OCI-LY3 (cell line): ENCODE data around the gene MYOF.

Source experiments
- H2AFZ ChIP-seq: fragments of 200-600, 300-600 bp; shearing (Covaris generic); 2 replicates; pipeline ENCODE4 v1.6.0; 2014; ENCODE audit warnings: antibody characterized with exemption, low read depth, low read length
- H3K27ac ChIP-seq: fragments of 200-600, 300-600 bp; sonication (generic); 2 replicates; pipeline ENCODE4 v1.5.1; 2014; ENCODE audit warnings: mild to moderate bottlenecking, low read length, moderate library complexity, mixed read lengths
- H3K27me3 ChIP-seq: fragments of 200-600, 300-600 bp; sonication (generic); 2 replicates; pipeline ENCODE4 v1.6.1; 2014; ENCODE audit warnings: low read depth, low read length, mixed read lengths
- H3K36me3 ChIP-seq: fragments of 200-600, 300-600 bp; sonication (generic); replicated peaks from 2 replicates; pipeline ENCODE3; 2014; ENCODE audit warnings: low read depth, low read length, mixed read lengths
- H3K4me1 ChIP-seq: fragments of 300-600, 200-600 bp; sonication (generic); 2 replicates; pipeline ENCODE4 v1.6.1; 2014; ENCODE audit warnings: low read length, mixed read lengths
- H3K4me2 ChIP-seq: fragments of 200-600, 300-600 bp; sonication (generic); 2 replicates; pipeline ENCODE4 v1.6.1; 2014; ENCODE audit warnings: low read length, mixed read lengths
- H3K4me3 ChIP-seq: fragments of 300-600, 200-600 bp; sonication (generic); 2 replicates; pipeline ENCODE4 v1.5.1; 2014; ENCODE audit warnings: antibody characterized with exemption, mild to moderate bottlenecking, low read length, moderate library complexity
- H3K79me2 ChIP-seq: fragments of 300-600, 200-600 bp; shearing (Covaris generic); 2 replicates; pipeline ENCODE4 v1.6.1; 2014; ENCODE audit warnings: mild to moderate bottlenecking, low read length, mixed read lengths
- H3K9ac ChIP-seq: fragments of 300-600, 200-600 bp; shearing (Covaris generic); 2 replicates; pipeline ENCODE4 v1.6.0; 2014; ENCODE audit warnings: mild to moderate bottlenecking, low read length, moderate library complexity
- H3K9me3 ChIP-seq: fragments of 200-600, 300-600 bp; shearing (Covaris generic); 2 replicates; pipeline ENCODE4 v1.6.1; 2014; ENCODE audit warnings: low read length, mixed read lengths; ENCODE audit not compliant: insufficient read depth
- H4K20me1 ChIP-seq: fragments of 200-600, 300-600 bp; sonication (generic); 2 replicates; pipeline ENCODE4 v1.6.1; 2016; ENCODE audit warnings: low read length, mixed read lengths; ENCODE audit not compliant: insufficient read depth
- CTCF ChIP-seq: fragments of 200-600, 300-600 bp; sonication (generic); IDR thresholded peaks from 2 replicates; pipeline ENCODE4 v1.5.1; 2014; ENCODE audit warnings: antibody characterized with exemption, low read length, low read depth
- EZH2phosphoT487 ChIP-seq: fragments of 200-600 bp; shearing (Covaris generic); IDR thresholded peaks from 2 replicates; pipeline ENCODE4 v1.6.1; 2018; ENCODE audit warnings: antibody characterized with exemption, mixed run types, low read depth

The MYOF gene

GRCh38 chr10:93417921-93418320 lies 64.2 kb downstream of the MYOF start:
- H3K9ac ChIP-seq, result no peak overlapping the region
- no peaks in the 10 kb centered on the region for H3K9me3 ChIP-seq
- no peak overlapping the region for H3K4me2 ChIP-seq
- no peaks in the 10 kb centered on the region for H3K4me1 ChIP-seq
- TF ChIP-seq EZH2phosphoT487 (no peak), CTCF (no peak)
- no peaks in the 10 kb centered on the region for H4K20me1 ChIP-seq
- H3K27ac ChIP-seq, result no peak overlapping the region
- no peaks in the 10 kb centered on the region for H3K79me2 ChIP-seq
- no peak overlapping the region for H3K4me3 ChIP-seq
- no peaks in the 10 kb centered on the region for H3K27me3 ChIP-seq
- no peak overlapping the region for H2AFZ ChIP-seq
- H3K36me3 ChIP-seq, result no peaks in the 10 kb centered on the region

GRCh38 chr10:93417266-93417665 lies 64.9 kb downstream of the MYOF start:
- Histone ChIP-seq H3K4me1 (no peaks in the 10 kb centered on the region), H2AFZ (no peak overlapping the region), H3K4me2 (no peak overlapping the region), H3K27ac (no peak overlapping the region), H3K79me2 (no peaks in the 10 kb centered on the region), H3K27me3 (no peaks in the 10 kb centered on the region), H3K9ac (no peak overlapping the region), H3K4me3 (no peak overlapping the region), H3K9me3 (no peaks in the 10 kb centered on the region), H4K20me1 (no peaks in the 10 kb centered on the region), H3K36me3 (no peaks in the 10 kb centered on the region)
- TF ChIP-seq CTCF (no peak), EZH2phosphoT487 (no peak)

- TF ChIP-seq EZH2phosphoT487 (no peak), CTCF (no peak)
- H3K27me3 ChIP-seq, result no peaks in the 10 kb centered on the region
- no peak overlapping the region for H3K4me2 ChIP-seq
- H3K27ac ChIP-seq, result no peak overlapping the region
- H3K4me3 ChIP-seq, result no peak overlapping the region
- H3K9me3 ChIP-seq, result no peaks in the 10 kb centered on the region
- no peaks in the 10 kb centered on the region for H4K20me1 ChIP-seq
- H3K36me3 ChIP-seq, result no peaks in the 10 kb centered on the region
- no peak overlapping the region for H2AFZ ChIP-seq
- no peaks in the 10 kb centered on the region for H3K4me1 ChIP-seq
- no peak overlapping the region for H3K9ac ChIP-seq
- H3K79me2 ChIP-seq, result no peaks in the 10 kb centered on the region
These were observed 65.3 kb downstream of the MYOF start for GRCh38 chr10:93416824-93417223.

- Histone ChIP-seq H3K27me3 (no peaks in the 10 kb centered on the region), H3K9ac (no peak overlapping the region), H3K36me3 (no peaks in the 10 kb centered on the region), H3K9me3 (no peaks in the 10 kb centered on the region), H3K27ac (no peak overlapping the region), H3K4me2 (no peak overlapping the region), H3K4me3 (no peak overlapping the region), H4K20me1 (no peaks in the 10 kb centered on the region), H3K79me2 (no peaks in the 10 kb centered on the region), H3K4me1 (no peaks in the 10 kb centered on the region), H2AFZ (no peak overlapping the region)
- TF ChIP-seq CTCF, result no peak
These were observed 66.4 kb downstream of the MYOF start for GRCh38 chr10:93415693-93416092.
